Measurements from ENCODE around the gene COL4A2. TPM values are rescaled to one million over a fixed set of nuclear protein-coding genes. Genes with fewer than 3 reads are reported as not detected.
"Not testable (repeated sequence)": the region's sequence is repeated elsewhere in the genome, so short reads cannot be mapped to it uniquely, and the experiment has no call there.

The COL4A2 gene
- polyA plus RNA-seq, 10 donors: 403 to 674 (median 464) TPM

- no peak for DNase-seq
Observed at GRCh38 chr13:110491869-110492678, 185.0 kb downstream of the COL4A2 start.

GRCh38 chr13:110492679-110493593 is 185.9 kb downstream of the COL4A2 start:
- no peak for DNase-seq

DNA sequence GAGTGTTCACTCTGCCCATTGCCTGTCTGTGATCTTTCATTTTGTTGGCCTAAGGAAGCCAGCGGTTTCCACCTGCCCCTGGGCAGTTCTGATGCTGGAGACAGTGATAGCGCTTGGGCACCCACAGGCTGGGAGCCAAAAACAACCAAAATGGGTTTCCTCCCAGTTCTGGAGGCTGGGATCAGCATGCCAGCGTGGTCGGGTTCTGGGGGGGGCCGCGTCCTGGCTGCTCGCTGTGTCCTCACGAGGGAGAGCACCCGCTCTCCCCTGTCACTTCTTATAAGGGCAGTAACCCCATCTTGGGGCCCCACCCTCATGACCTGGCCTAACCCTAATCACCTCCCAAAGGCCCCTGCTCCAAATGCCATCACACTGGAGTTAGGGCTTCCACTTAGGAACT is 186.5 kb downstream of the COL4A2 start:
- DNase-seq: no peak

DNA sequence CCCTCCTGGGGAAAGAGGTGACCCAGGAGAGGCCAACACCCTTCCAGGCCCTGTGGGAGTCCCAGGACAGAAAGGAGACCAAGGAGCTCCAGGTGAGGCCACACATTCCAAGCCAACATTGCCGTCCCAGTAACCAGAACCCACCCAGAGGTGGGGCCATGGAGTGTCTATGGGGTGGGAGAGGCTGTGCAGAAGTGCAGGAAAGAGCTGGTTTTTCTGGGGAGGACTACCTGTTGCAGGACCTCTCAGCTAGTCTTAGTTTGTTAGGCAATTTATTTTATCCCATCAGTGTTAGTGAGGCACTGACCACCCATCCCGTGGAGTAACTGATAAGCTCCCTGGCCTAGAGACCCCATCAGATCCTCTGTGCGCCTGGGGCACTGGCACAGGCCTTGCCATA is 188.3 kb downstream of the COL4A2 start:
- DNase-seq: no peak

- no peak for DNase-seq
Observed at GRCh38 chr13:110495881-110496280, 188.8 kb downstream of the COL4A2 start.

DNA sequence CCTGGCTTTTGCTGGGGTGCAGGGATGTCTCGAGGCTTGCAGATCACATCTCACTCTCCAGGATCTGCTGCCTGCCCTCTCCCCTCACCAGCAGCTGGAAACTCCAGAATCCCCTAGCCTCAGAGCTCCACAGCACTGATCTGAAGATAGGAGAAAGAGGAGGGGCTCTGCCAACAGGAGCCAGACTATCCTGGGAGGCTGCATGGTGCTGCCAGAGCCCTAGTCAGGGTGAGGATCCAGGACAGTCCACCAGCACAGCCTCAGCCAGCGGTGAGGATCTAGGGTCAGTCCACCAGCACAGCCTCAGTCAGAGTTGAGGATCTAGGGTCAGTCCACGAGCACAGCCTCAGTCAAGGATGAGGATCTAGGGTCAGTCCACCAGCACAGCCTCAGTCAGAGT is 189.2 kb downstream of the COL4A2 start:
- no peak for DNase-seq

- DNase-seq: no peak
Observed at GRCh38 chr13:110497003-110497402, 189.9 kb downstream of the COL4A2 start.

GRCh38 chr13:110497896-110498295 is 190.8 kb downstream of the COL4A2 start:
- DNase-seq: not testable (repeated sequence)

DNA sequence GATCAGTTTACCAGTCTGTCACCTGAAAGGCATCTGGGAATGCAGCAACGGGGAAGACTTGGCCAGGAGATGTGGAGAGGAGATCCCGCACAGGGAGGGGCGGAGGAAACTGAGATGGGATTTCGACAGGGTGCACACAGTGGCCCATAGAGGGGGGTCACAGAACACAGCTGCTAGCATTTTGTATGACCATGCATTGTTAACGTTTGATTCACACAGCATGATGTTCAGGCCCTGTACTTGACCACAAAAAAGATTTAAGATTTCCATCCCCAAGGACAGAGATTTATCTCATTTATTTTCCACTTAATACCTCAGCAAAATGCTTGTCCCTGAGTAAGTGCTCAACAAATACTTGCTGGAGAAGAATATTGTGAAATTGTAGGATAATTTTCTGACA is 191.2 kb downstream of the COL4A2 start:
- DNase-seq: no peak

DNA sequence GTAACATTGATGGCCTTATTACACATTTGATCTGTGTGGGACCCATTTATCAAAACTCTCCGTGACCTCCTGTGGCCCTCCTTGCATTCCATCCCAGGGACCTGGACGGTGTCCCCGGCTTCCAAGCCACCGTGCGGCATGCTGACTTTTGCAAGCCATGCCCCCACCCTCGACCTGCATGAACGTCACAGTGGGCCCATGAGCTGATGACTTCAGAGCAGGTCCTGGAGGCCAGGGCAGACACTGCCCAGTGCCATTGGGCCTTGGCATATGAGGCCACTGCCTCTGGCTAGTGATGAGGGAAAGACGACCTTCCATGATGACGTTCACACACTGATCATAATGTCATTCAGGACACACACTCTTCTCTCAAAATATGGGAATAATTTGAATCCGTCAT is 191.7 kb downstream of the COL4A2 start:
- no peak for DNase-seq

- DNase-seq: peak in 1 of 3 donors; percentile 46
Observed at GRCh38 chr13:110499621-110500281, 192.7 kb downstream of the COL4A2 start.

GRCh38 chr13:110500341-110500740 is 193.3 kb downstream of the COL4A2 start:
- DNase-seq: no peak

DNA sequence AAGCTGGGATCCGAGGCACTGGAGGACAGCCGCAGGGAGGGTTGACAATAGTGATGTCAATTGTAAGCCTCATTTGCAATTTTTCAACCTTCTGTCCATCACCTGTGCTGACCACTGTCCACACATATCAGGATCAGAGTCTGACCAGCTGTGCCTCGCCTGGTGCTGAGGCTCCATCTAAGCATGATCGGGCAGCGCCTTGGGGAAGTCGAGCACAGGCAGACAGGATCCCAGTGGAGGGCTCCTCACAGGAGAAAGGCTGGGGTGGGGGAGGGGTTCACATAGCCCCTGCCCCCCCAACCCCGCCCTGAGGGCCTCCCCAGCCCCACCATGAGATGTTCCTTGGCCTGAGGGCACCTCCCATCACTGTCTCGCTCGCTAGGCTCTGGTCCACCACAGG is 194.1 kb downstream of the COL4A2 start:
- DNase-seq: no peak

DNA sequence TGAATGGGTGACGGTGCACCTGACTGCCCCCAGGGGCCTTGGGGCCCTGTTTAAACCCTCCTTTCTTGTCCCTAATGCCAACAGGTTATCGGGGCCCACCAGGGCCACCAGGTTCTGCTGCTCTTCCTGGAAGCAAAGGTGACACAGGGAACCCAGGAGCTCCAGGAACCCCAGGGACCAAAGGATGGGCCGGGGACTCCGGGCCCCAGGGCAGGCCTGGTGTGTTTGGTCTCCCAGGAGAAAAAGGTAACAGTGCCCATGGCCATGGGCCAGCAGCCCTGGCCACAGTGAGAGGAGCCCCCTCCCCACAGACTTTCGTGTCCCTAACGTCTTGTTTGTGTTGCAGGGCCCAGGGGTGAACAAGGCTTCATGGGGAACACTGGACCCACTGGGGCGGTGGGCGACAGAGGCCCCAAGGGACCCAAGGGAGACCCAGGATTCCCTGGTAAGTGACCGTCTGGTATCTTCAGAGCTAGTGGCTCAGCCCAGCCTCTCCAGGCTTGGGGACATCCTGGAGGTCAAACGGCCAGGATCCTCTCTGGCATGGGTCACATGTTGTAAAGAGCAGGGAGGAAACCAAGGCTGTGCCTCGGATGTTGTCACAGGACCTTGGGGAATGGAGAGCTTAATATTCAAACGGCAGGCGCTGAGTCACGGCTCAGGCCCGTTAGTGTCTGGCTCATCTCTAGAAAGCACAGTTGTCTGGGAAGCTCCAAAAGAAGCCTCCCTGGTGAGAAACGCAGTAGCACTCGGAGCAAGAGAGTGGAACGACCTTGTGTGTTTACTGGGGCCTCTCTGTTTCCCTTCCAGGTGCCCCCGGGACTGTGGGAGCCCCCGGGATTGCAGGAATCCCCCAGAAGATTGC is 196.2 kb downstream of the COL4A2 start:
- no peak for DNase-seq

DNA sequence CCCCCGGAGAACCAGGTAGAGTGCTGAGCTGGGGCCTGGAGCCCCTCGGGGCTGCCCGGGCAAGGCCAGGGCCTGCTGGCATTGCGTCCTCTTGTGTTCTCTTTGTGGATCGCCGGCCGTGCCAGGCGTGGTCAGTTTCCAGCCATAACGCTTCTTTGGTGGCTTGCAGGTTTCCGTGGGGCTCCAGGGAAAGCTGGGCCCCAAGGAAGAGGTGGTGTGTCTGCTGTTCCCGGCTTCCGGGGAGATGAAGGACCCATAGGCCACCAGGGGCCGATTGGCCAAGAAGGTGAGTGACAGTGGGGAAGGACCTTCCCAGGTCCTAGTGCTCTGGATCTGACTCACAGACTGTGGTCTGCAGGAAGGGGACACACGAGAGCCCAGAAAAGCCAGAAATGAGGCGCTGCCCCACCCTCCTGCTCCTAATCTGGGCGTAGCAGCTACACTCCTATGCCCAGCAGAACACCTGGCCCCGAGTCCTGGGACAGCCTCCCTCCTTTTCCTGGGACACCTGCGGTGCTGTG is 197.0 kb downstream of the COL4A2 start:
- DNase-seq: no peak

DNA sequence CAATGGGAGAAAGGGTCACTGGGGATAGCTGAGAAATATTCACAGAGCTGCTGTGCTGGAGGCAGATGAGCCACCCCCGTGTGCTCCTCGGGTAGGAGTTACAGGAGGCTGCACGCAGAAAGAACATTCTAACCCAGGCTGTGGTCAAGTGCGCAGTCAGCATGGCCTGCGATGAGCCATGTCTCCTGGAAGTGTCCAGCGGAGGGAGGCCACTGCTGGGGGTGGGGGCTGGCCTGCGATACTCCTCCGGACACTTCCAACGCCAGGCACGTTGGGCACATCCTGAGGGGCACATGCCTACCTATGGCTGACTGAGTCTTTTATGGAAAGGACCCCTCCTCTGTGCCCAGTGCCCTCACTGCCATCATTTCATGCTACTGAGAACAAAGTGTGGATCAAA is 198.5 kb downstream of the COL4A2 start:
- no peak for DNase-seq

GRCh38 chr13:110506396-110506795 is 199.3 kb downstream of the COL4A2 start:
- no peak for DNase-seq

GRCh38 chr13:110506859-110507566 is 199.9 kb downstream of the COL4A2 start:
- DNase-seq: no peak

DNA sequence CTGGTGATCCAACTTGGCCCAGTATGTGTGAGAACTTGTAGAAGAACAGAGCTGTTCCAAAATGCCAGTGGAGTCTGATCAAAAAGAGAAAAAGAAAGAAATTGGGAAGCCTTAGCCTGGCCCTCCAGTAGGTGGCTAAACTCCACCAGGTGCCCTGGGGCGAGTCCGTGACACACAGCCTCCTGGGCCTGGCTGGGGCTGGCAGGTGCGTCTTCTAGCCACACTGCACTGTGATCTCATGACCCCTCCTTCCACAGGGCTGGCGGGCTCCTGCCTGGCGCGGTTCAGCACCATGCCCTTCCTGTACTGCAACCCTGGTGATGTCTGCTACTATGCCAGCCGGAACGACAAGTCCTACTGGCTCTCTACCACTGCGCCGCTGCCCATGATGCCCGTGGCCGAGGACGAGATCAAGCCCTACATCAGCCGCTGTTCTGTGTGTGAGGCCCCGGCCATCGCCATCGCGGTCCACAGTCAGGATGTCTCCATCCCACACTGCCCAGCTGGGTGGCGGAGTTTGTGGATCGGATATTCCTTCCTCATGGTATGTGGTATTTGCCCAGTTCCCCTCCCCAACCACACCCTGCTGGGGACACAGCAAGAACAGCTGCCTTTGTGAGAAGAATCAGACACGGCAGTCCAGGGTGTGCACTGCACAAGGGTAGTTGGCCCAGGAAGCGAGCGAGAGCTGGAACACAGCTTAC is 200.7 kb downstream of the COL4A2 start:
- DNase-seq: no peak

- no peak for DNase-seq
Observed at GRCh38 chr13:110509478-110509926, 202.4 kb downstream of the COL4A2 start.

All from muscle of back (tissue), 11 donors.